ENCODE results near the gene CPSF3. TPM values are rescaled to one million over a fixed set of nuclear protein-coding genes. Genes with fewer than 3 reads are reported as not detected.

CPSF3 gene
- total RNA-seq, 2 experiments from 2014 or later = 13.2 to 13.8 TPM

GRCh38 chr2:9415516-9416169 is 7.8 kb upstream of the CPSF3 start:
- H3K27ac ChIP-seq (ENCODE audit: low read depth in 1 of 2, low read length in 2 of 2) = no peak overlapping the region
- CTCF ChIA-PET = no interaction called here
- POLR2A ChIA-PET = no interaction called here
- peaks cover 43% of the 10 kb centered on the region for H3K36me3 ChIP-seq (ENCODE audit: insufficient read depth, low read length)
- no peak for TF ChIP-seq CTCF (IDR thresholded peaks at IDR 0.05)
- DNase-seq (no peak), ATAC-seq (ENCODE audit: poor library complexity) (no peak)
- Mint-ChIP-seq H3K36me3 (ENCODE audit: low read depth) (peaks cover 57% of the 10 kb centered on the region), H3K27ac (no peak overlapping the region), H3K4me1 (ENCODE audit: low read depth) (peaks cover 32% of the 10 kb centered on the region), H3K27me3 (no peaks in the 10 kb centered on the region), H3K4me3 (no peak overlapping the region), H3K9me3 (no peaks in the 10 kb centered on the region)
- intact Hi-C loops (cut with DNase I, micrococcal nuclease) = no loop called here
- H3K4me3 ChIP-seq (ENCODE audit: low read length) = no peak overlapping the region
- H3K9me3 ChIP-seq (ENCODE audit: control insufficient read depth in 1 of 2, insufficient read depth in 1 of 2, low read length in 2 of 2) = no peaks in the 10 kb centered on the region
- H3K4me1 ChIP-seq (ENCODE audit: insufficient read depth, low read length) = peaks cover 13% of the 10 kb centered on the region
- no peaks in the 10 kb centered on the region for H3K27me3 ChIP-seq (ENCODE audit: control insufficient read depth in 1 of 2, insufficient read depth in 2 of 2, low read length in 2 of 2)

GRCh38 chr2:9416267-9416961 is 7.0 kb upstream of the CPSF3 start:
- ATAC-seq (ENCODE audit: poor library complexity) (no peak), DNase-seq (no peak)
- ChIA-PET POLR2A (no interaction called here), CTCF (no interaction called here)
- no peaks in the 10 kb centered on the region for H3K27me3 ChIP-seq (ENCODE audit: control insufficient read depth in 1 of 2, insufficient read depth in 2 of 2, low read length in 2 of 2)
- Mint-ChIP-seq H3K36me3 (ENCODE audit: low read depth) (peaks cover 49% of the 10 kb centered on the region), H3K9me3 (no peaks in the 10 kb centered on the region), H3K27me3 (no peaks in the 10 kb centered on the region), H3K4me1 (ENCODE audit: low read depth) (peaks cover 34% of the 10 kb centered on the region), H3K27ac (no peak overlapping the region), H3K4me3 (no peak overlapping the region)
- no peak for TF ChIP-seq CTCF (IDR thresholded peaks at IDR 0.05)
- intact Hi-C loops (cut with DNase I, micrococcal nuclease) = no loop called here
- H3K4me1 ChIP-seq (ENCODE audit: insufficient read depth, low read length) = peaks cover 16% of the 10 kb centered on the region
- H3K27ac ChIP-seq (ENCODE audit: low read depth in 1 of 2, low read length in 2 of 2) = no peak overlapping the region
- H3K9me3 ChIP-seq (ENCODE audit: control insufficient read depth in 1 of 2, insufficient read depth in 1 of 2, low read length in 2 of 2) = no peaks in the 10 kb centered on the region
- H3K4me3 ChIP-seq (ENCODE audit: low read length) = no peak overlapping the region
- peaks cover 41% of the 10 kb centered on the region for H3K36me3 ChIP-seq (ENCODE audit: insufficient read depth, low read length)

- peaks cover 39% of the 10 kb centered on the region for H3K4me1 Mint-ChIP-seq (ENCODE audit: low read depth)
Observed at GRCh38 chr2:9416962-9417316, 6.5 kb upstream of the CPSF3 start.

More at GRCh38 chr2:9416962-9417316, 6.5 kb upstream of the CPSF3 start:
- H3K4me1 ChIP-seq (ENCODE audit: insufficient read depth, low read length) = peaks cover 21% of the 10 kb centered on the region
- no peak for ATAC-seq (ENCODE audit: poor library complexity)
- H3K27ac ChIP-seq (ENCODE audit: low read depth in 1 of 2, low read length in 2 of 2) = no peak overlapping the region
- TF ChIP-seq CTCF (IDR thresholded peaks at IDR 0.05) = no peak
- ChIA-PET POLR2A (no interaction called here), CTCF (no interaction called here)
- Mint-ChIP-seq H3K27me3 (no peaks in the 10 kb centered on the region), H3K9me3 (no peaks in the 10 kb centered on the region), H3K4me3 (no peak overlapping the region), H3K27ac (no peak overlapping the region), H3K36me3 (ENCODE audit: low read depth) (peaks cover 47% of the 10 kb centered on the region)
- H3K9me3 ChIP-seq (ENCODE audit: control insufficient read depth in 1 of 2, insufficient read depth in 1 of 2, low read length in 2 of 2) = no peaks in the 10 kb centered on the region
- H3K4me3 ChIP-seq (ENCODE audit: low read length) = no peak overlapping the region
- no peaks in the 10 kb centered on the region for H3K27me3 ChIP-seq (ENCODE audit: control insufficient read depth in 1 of 2, insufficient read depth in 2 of 2, low read length in 2 of 2)
- intact Hi-C loops (cut with DNase I, micrococcal nuclease) = no loop called here
- H3K36me3 ChIP-seq (ENCODE audit: insufficient read depth, low read length) = peaks cover 41% of the 10 kb centered on the region
- DNase-seq = no peak

Measured in CD4-positive, alpha-beta T cell (primary cell).